ENCODE results near the gene COL8A2.

COL8A2 gene

GRCh38 chr1:36109041-36109679, 15.9 kb downstream of the COL8A2 start:
- peak; percentile 24 for DNase-seq (ENCODE audit: low spot score)

DNA sequence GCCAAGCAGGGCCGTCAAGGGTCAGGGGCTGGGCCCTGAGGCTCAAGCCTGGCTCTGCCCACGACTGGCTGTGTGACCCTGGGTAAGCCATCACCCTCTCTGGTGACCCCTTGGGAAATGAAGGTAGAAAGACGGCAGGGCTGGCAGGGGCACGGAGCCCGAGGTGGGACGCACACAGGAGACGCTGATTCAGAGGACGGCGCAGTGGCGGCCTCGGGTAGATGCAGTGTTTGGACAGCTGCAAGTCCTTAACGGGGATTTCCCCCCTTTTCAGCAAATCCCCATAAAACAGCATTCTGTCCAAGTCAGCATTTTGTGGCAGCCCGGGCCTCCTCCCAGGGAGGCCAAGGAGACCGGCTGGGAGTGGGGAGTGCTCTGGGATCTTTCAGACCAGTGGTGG, 16.7 kb downstream of the COL8A2 start:
- no peak for DNase-seq (ENCODE audit: low spot score)

- no peak for DNase-seq (ENCODE audit: low spot score)
These were observed 17.6 kb downstream of the COL8A2 start for GRCh38 chr1:36107394-36107793.

- DNase-seq (ENCODE audit: low spot score): no peak
These were observed 18.8 kb downstream of the COL8A2 start for GRCh38 chr1:36106269-36106668.

GRCh38 chr1:36101546-36101945, 23.5 kb downstream of the COL8A2 start:
- no peak for DNase-seq (ENCODE audit: low spot score)

- DNase-seq (ENCODE audit: low spot score): no peak
These were observed 24.6 kb downstream of the COL8A2 start for GRCh38 chr1:36100376-36100775.

DNA sequence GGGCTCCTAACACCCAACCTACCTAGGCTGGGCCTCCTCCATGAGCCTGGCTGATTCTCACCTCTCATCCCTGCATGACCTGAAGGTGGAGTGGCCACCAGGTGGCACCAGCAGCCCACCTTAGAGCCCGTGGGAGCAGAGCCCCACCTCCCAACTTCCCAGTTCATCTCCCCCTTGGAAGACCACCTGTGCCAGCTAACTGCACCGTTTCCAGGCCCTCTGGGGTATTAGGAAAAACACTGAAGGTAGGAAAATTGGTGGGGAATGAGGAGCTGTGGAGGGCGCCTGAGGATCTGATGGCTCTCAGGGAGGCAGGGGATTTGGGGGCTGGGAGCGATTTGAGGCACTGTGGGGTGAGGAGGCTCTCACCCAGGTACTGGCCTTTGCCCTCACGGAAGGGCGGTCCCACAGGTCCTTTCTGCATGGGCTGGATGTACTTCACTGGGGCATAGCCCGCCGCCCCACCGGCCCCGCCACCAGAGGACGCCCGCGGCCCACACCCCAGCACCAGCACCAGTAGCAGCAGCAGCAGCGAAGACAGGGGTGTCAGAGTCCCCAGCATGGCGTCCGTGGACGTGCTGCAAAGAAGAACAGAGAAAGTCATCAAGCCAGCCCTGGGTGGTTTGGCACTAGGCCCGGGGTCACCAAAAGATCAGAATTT, 25.2 kb downstream of the COL8A2 start:
- DNase-seq (ENCODE audit: low spot score): peak; percentile 71

DNA sequence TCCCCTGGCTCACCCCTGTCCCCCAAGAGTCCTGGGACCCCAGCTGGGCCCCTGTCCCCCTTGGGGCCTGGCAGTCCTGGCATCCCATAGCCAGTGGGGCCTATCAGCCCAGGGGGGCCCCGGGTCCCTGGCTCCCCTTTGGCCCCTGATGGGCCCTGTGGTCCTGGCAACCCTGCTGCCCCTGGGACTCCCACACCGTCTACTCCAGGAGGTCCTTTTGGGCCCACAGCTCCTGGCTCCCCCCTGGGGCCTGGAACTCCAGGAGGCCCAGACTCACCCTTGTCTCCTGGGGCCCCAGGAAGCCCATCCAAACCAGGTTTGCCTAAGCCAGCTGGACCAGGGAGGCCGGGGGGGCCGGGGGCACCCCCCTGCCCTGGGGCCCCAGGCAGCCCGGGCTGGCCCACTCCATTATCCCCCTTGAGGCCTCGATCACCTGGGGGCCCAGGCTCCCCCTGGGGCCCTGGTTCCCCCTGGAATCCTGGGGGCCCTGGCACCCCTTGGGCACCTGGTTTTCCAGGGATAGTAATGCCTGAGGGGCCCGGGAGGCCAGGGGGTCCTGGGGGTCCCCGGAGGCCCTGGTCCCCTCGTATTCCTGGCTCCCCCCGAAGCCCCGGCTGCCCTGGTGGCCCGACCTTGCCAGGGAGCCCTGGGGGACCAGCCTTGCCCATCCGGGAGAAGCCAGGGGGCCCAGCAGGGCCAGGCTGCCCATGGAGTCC, 26.2 kb downstream of the COL8A2 start:
- no peak for DNase-seq (ENCODE audit: low spot score)

- DNase-seq (ENCODE audit: low spot score): no peak
These were observed 27.1 kb downstream of the COL8A2 start for GRCh38 chr1:36097693-36098585.

DNA sequence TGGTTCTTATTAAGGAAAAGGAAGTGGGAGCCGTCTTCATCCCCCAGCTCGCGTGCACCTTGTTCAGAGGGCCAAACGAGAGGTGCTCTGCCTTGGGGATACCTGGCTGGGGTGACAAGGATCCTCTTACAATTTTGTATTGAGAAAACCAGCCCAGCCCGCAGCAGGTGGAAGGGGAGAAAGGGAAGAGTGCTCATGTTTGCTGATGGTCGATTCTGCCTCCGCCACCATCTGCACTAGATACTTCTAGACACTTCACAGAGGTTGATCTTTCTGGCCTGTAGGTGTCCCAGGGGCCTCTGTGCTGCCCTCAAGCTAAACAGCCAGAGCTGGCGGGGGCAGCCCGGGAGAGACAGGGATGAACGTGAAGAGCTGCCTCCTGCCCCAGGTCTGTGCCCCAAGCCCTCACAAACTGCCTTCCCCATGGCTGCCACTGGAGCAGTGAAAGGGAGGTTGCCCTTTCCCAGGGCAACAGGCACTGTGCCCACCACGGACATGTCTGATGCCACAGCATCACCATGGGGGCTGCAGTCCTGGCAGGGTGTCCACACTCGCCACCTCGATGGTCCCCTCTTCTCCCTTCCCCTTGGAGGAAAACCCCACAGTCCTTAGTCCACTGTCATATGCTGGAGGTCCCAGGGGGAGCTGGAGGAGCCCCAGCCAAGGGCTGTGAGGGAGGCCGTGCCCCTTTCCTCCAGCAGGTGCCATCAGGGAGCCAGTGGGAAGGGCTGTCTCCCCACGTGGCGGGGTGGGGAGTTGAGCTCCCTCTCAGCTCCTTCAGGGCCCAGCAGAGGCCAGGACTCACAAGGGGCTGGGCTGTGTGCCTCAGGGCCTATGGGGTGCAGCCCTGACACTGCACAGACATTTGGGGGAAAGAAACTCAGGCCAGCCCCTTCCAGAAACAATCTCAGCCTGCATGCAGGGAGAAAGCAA, 28.3 kb downstream of the COL8A2 start:
- DNase-seq (ENCODE audit: low spot score): no peak

- DNase-seq (ENCODE audit: low spot score): no peak
These were observed 29.1 kb downstream of the COL8A2 start for GRCh38 chr1:36095760-36096405.

- DNase-seq (ENCODE audit: low spot score): no peak
These were observed 30.4 kb downstream of the COL8A2 start for GRCh38 chr1:36094621-36095061.

GRCh38 chr1:36093929-36094328, 31.1 kb downstream of the COL8A2 start:
- no peak for DNase-seq (ENCODE audit: low spot score)

- DNase-seq (ENCODE audit: low spot score): no peak
These were observed 31.8 kb downstream of the COL8A2 start for GRCh38 chr1:36093226-36093625.

DNA sequence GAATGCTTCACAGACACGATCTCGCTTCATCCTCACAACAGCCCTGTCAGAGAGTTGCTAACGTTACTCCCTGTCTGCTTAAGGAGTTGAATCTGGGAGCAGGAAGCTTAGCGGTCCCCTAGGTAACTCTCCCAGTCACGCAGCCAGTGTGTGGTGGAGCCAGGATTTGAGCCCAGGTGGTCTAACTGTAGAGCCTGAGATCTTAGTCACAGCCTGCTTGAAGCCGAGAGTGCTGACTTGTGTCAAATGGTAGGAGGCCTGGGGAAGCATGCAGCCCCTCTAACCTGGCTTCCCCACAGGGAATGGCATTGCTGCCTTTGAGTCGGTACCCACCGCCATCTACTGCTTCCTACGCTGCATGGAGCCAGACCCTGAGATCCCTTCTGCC, 32.2 kb downstream of the COL8A2 start:
- DNase-seq (ENCODE audit: low spot score): no peak

GRCh38 chr1:36092166-36092797, 32.7 kb downstream of the COL8A2 start:
- DNase-seq (ENCODE audit: low spot score): no peak

DNA sequence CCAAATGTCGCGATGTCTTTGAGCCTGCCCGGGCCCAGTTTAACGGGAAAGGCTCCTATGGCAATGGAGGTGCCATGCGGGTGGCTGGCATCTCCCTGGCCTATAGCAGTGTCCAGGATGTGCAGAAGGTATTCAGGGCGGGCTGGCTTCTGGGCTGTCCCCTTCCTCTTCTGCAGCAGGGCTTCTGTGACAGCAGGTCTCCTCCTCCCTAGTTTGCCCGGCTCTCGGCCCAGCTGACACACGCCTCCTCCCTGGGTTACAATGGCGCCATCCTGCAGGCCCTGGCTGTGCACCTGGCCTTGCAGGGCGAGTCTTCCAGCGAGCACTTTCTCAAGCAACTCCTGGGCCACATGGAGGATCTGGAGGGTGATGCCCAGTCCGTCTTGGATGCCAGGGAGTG, 33.3 kb downstream of the COL8A2 start:
- no peak for DNase-seq (ENCODE audit: low spot score)

DNA sequence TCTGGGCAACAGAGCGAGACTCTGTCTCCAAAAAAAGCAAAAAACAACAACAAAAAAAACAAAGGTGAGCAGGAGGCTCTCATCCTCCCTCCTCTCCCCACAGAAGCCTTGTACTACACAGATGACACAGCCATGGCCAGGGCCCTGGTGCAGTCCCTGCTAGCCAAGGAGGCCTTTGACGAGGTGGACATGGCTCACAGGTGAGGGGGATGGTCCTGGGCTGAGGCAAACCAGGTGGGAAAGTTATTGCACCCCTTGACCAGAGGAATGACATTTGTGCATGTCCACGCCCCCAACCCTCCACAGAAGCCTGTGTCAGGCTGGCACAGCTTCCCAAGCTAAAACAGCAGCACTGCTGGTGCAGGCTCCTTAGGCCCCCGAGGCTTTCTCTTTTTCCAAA, 33.9 kb downstream of the COL8A2 start:
- no peak for DNase-seq (ENCODE audit: low spot score)

DNA sequence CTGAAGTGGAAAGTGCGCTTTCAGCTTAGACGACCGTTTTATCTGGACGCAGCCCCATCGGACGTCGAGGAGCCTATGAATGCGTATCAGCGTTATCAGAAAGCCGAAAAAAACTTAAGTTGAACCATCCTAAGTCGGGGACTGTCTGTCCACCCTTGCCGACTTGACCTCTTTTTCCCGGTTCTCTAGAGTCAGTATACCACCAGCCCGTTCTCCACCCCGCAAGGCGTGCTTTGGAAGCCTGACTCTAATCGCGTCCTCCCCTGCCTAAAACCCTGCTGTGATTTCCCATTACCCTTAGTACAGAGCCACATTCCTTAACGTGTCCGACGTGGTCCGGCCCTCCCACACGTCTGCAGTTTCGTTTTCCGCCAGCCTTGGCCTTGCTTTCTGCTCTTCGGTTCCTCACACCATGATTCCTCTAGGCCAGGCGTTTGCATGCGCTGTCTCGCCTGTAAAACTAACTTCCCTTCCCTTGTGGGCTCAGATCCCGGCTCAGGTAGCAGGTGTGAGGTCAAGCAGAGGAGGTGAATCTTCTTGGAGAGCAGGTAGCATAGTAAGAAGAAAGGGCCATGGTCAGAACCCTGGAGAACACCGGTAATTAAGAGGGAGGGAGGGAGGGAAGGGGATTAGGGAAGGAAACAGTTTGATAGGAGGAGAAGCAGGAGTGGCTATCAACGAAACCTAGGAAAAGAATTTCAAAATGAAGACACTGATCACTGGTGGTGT, 35.5 kb downstream of the COL8A2 start:
- DNase-seq (ENCODE audit: low spot score): no peak
